SK-N-SH treated with all-trans-retinoic acid at 6 μM for 48 hours (cell line): ENCODE data around the gene RGL1.

Experiments used
- ISL1 ChIP-seq: fragments of 250-450 bp; sonication (Bioruptor Pico); IDR thresholded peaks from 2 replicates; pipeline ENCODE4 v2.1.2; 2022; ENCODE audit warnings: mild to moderate bottlenecking, moderate library complexity
- PPARA ChIP-seq: fragments of 250-450 bp; sonication (Bioruptor Pico); IDR thresholded peaks from 2 replicates; pipeline ENCODE4 v1.5.0; 2020; ENCODE audit warnings: mild to moderate bottlenecking, borderline replicate concordance
- ZC3H10 ChIP-seq: fragments of 250-450 bp; sonication (Bioruptor Pico); IDR thresholded peaks from 2 replicates; pipeline ENCODE4 v1.5.1; 2021; ENCODE audit warnings: mild to moderate bottlenecking, moderate library complexity
- ZNF565 ChIP-seq: fragments of 450-650 bp; formaldehyde crosslinking; conservative IDR thresholded peaks from 2 replicates; pipeline ENCODE4 v1.5.0; 2020; ENCODE audit warnings: low read depth, mild to moderate bottlenecking, moderate library complexity
- TF ChIP-seq, protein P1 (sequence below): fragments of 250-450 bp; sonication (Bioruptor Pico); IDR thresholded peaks from 2 replicates; pipeline ENCODE4 v1.8.0; 2021; ENCODE audit warnings: low read depth, mild to moderate bottlenecking, moderate library complexity, borderline replicate concordance
- TF ChIP-seq, protein P2 (sequence below): fragments of 250-450 bp; sonication (Bioruptor Pico); IDR thresholded peaks from 2 replicates; pipeline ENCODE4 v1.8.0; 2020; ENCODE audit warnings: mild to moderate bottlenecking, moderate library complexity, borderline replicate concordance

DNA sequence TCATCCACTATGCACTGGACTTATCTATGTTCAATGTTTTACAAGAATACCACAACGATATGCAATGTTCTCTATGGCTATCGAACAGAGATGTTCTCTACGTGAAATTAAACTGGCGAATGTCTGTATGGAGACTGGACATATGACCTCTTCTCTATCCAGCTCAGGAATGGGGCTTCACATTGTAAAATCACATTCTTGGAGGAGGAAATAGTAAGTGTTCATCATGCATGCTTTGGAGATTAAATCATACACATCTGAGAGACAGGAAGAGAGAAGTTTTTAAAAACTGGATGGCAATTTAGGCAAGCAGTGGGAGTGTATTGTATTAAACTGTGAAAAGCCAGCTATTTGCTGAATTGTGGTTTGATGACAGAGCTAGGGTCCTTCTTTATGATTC, 47.9 kb upstream of the RGL1 start:
- TF ChIP-seq, protein P1, sequence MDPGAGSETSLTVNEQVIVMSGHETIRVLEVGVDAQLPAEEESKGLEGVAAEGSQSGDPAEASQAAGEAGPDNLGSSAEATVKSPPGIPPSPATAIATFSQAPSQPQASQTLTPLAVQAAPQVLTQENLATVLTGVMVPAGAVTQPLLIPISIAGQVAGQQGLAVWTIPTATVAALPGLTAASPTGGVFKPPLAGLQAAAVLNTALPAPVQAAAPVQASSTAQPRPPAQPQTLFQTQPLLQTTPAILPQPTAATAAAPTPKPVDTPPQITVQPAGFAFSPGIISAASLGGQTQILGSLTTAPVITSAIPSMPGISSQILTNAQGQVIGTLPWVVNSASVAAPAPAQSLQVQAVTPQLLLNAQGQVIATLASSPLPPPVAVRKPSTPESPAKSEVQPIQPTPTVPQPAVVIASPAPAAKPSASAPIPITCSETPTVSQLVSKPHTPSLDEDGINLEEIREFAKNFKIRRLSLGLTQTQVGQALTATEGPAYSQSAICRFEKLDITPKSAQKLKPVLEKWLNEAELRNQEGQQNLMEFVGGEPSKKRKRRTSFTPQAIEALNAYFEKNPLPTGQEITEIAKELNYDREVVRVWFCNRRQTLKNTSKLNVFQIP (CRISPR knock-in tag), result no peak
- TF ChIP-seq ZNF565, result no peak
- TF ChIP-seq ZC3H10 (CRISPR knock-in tag), result no peak
- TF ChIP-seq, protein P2, sequence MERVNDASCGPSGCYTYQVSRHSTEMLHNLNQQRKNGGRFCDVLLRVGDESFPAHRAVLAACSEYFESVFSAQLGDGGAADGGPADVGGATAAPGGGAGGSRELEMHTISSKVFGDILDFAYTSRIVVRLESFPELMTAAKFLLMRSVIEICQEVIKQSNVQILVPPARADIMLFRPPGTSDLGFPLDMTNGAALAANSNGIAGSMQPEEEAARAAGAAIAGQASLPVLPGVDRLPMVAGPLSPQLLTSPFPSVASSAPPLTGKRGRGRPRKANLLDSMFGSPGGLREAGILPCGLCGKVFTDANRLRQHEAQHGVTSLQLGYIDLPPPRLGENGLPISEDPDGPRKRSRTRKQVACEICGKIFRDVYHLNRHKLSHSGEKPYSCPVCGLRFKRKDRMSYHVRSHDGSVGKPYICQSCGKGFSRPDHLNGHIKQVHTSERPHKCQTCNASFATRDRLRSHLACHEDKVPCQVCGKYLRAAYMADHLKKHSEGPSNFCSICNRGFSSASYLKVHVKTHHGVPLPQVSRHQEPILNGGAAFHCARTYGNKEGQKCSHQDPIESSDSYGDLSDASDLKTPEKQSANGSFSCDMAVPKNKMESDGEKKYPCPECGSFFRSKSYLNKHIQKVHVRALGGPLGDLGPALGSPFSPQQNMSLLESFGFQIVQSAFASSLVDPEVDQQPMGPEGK (CRISPR knock-in tag), result no peak
- no peak for TF ChIP-seq PPARA
- no peak for TF ChIP-seq ISL1 (CRISPR knock-in tag)
